GM19025 (cell line): Measurements from ENCODE around the gene CACNA1E.

Experiments used
- ATAC-seq: cut with Tn5 transposase; IDR thresholded peaks from one replicate; pipeline ENCODE4 v1.9.1; 2021; ENCODE audit warnings: mild to moderate bottlenecking, low read depth, moderate library complexity; ENCODE audit not compliant: unreplicated experiment

CACNA1E gene

GRCh38 chr1:181674617-181675016 is 191.3 kb downstream of the CACNA1E start:
- no peak for ATAC-seq

- ATAC-seq: no peak
These were observed 192.0 kb downstream of the CACNA1E start for GRCh38 chr1:181675091-181675917.

DNA sequence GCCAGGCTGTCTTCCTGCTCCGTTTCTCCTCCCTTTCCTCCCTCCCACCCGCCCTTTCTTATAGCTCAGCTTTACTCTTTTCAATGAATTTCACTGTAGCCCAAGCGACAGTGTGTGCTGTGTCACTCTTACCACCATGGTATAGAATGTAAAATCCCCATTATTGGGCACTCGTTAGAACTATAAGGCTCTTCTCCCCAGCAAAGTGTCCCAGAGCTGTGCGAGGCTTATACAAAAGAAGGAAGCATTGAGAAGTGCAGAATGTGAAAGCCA is 192.5 kb downstream of the CACNA1E start:
- no peak for ATAC-seq

- no peak for ATAC-seq
These were observed 193.0 kb downstream of the CACNA1E start for GRCh38 chr1:181676269-181676668.

DNA sequence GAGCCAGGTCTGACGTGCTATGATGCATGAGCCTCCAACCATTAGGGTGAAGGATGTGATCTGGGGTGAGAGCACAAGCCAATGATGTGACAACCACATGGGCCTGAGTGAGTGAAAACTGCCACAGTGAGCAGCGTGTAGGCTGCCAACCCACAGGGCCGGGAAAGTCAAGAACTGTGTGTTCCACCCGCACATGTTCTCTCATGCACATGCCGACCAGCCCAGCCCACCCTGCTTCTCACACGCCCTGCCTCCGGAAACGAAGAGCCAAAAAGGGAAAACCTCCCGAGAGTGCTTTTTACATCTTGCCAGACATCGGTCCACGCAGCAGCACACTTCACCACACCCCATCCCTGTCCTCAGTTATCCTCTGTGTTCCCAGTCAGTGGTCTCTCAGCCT is 197.0 kb downstream of the CACNA1E start:
- ATAC-seq: no peak

GRCh38 chr1:181680871-181681270 is 197.6 kb downstream of the CACNA1E start:
- no peak for ATAC-seq

DNA sequence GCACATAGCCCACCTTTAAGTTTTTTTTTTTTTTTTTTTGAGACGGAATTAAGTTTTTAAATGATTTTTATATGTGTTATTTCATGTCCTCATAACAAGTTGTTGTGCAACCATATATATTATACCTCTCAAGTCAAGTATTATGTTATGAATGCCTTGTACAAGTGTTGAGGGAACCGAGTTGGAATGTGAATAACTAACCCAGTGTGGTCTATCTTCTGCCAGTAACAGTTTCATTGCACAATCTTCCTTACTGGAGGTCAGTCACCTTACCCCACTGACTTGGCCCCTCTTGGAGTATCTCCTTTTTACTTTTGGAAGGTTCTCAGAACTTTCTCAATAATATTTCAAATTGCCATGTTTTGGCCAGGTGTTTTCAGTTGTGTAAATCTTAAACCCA is 201.9 kb downstream of the CACNA1E start:
- ATAC-seq: no peak

GRCh38 chr1:181701891-181702290 is 218.6 kb downstream of the CACNA1E start:
- ATAC-seq: no peak

DNA sequence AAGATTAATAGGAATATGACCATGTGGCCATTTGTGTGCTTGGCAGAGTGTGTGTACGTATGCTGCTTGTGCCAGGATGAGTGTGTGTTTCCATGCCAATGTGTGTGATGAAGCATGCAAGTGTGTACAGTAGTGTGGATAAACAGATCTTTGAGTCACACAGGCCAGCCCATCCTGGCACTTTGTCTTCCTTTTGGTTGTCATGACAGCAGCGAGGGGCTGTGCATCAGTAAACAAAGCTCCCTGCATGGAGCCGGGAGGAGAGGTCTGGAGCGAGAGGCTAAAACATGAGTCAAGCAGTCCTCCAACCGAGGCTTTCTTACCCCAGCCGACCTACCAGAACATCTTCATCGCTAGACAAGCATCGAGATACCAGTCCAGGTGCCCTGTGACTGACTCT is 221.2 kb downstream of the CACNA1E start:
- no peak for ATAC-seq

DNA sequence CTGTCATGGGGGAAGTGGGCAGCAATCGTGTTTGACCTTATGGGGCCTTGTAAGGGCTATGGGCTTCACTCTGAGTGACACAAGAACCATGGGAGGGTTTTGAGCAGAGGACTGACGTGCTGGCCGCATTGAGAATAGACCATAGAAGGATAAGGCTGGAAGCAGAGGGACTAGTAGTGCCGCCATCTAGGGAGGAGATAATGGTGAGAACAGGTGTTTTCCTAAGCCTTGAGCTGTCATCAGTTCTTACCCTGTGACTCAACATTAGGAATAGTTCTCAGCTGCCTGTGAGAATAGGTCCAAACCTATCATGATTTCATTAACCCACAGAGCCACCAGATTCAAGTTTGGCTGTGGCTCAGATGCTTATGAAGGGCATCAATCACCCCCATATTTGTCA is 228.5 kb downstream of the CACNA1E start:
- ATAC-seq: no peak

DNA sequence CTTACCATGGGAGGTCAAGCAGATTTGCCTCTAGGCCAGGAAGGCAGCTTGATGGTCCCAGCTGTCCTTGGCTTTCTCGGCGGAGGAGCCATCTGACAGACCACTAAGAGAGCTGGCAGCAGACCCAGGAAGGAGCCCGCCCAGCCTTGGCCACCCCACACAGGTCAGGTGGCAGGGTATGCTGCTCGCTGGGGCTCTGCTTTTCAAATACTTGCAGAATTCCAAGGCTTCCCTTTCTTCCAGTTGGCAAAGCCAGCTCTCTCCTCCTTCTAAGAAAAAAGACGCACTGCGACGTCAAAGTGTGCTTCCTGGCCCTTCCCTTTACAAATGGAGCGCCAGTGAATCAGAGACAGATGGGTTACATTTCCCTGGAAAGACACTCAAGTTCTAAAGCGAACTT is 229.4 kb downstream of the CACNA1E start:
- ATAC-seq: no peak

DNA sequence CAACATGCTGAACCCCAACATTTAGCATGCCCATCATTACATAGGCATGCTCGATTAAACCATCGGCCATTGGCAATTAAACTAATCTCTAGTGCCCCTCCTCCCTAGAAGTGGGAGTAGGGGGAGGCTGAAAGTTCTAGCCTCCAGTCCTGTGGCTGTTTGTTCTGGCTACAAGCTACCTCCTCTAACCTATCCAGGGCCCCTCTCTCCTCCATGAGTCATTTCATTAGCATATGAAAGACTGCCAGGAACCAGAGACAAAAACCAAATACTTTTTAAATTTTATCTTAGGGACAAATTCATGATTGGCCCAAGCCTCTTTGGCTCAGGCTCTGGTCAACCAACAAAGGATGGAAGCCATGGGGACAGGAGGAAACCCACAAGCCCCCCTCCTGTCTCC is 231.1 kb downstream of the CACNA1E start:
- no peak for ATAC-seq

DNA sequence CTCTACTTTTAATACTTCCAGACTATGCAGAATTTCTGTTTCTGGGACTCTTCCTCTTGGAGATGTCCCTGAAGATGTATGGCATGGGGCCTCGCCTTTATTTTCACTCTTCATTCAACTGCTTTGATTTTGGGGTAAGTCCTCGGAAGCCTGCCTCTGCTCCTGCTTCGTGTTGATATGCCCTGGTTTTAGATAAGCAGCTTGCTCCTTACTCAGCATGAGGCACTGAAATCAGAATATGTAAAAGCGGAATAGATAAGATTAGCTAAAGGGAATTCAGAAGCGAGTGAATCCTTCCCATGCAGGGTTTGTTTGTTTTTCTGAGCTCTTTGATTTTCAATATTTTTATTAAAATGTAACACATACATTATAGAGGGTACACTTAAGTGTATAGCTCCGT is 234.7 kb downstream of the CACNA1E start:
- no peak for ATAC-seq

DNA sequence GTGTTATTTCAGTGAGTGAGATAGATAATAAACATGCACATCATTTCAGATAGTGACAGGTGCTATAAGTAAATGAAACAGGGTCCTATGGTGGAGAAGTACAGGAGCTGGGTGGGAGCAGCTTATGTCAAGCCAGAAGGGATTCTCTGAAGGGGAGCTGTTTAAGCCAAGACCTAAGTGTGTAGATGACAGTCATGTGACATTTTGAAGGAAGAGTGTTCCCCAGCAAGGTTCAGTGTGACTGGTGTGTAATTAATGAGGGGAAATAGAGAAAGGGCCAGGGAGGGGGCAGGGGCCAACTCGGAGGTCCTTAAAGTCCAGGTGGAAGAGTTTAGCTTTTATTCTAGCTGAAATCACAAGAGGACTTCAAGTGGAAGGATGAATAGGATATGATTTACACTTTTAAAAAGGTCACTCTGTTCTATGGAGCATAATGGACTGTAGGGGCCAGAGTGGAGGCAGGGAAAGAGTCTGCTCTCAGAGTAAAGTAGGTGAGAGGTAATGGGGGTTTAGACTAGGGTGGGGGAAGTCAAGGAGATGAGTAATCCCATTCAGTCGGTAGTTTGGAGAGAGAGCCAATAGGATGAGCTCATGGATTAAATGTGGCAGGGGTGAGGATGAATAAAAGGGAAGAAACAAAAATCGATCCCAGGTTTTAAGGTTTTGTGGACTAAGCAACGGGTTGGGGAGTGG is 243.1 kb downstream of the CACNA1E start:
- ATAC-seq: no peak

DNA sequence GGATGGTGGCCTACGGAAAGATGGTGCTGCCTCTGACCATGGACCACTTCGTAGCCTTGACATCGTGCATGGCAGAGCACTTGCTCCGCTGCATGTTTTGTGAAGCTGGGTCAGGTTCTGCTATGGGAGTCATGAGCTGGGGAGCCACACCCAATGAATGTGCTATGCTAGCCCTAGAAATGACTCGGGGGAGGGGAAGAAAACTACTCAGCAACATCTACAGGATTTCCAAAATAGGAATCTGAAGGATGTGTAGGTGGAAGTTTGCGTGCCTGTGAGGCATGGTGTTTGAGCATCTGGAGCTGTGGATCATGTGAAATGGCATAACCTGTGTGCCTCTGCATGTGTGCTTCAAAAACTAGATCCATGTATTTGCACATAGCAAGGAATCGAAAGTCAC is 247.3 kb downstream of the CACNA1E start:
- no peak for ATAC-seq

DNA sequence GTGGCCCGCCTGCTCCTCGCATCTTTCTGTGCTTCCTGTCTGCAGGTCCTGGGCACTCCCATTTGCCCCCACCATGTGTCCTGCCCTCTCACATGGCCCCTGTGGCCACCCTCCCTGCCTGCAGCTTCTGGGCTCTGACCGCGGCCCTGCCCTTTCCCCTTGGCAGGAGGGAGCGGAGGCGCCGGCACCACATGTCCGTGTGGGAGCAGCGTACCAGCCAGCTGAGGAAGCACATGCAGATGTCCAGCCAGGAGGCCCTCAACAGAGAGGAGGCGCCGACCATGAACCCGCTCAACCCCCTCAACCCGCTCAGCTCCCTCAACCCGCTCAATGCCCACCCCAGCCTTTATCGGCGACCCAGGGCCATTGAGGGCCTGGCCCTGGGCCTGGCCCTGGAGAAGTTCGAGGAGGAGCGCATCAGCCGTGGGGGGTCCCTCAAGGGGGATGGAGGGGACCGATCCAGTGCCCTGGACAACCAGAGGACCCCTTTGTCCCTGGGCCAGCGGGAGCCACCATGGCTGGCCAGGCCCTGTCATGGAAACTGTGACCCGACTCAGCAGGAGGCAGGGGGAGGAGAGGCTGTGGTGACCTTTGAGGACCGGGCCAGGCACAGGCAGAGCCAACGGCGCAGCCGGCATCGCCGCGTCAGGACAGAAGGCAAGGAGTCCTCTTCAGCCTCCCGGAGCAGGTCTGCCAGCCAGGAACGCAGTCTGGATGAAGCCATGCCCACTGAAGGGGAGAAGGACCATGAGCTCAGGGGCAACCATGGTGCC is 249.1 kb downstream of the CACNA1E start:
- no peak for ATAC-seq

DNA sequence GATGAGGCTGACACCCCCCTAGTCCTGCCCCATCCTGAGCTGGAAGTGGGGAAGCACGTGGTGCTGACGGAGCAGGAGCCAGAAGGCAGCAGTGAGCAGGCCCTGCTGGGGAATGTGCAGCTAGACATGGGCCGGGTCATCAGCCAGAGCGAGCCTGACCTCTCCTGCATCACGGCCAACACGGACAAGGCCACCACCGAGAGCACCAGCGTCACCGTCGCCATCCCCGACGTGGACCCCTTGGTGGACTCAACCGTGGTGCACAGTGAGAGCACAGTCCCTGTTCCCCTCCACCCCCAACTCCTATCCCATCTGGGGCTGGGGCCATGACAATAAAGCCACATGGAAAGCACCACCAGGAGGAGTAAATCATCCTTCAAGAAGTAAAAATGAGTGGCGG is 250.2 kb downstream of the CACNA1E start:
- ATAC-seq: no peak

DNA sequence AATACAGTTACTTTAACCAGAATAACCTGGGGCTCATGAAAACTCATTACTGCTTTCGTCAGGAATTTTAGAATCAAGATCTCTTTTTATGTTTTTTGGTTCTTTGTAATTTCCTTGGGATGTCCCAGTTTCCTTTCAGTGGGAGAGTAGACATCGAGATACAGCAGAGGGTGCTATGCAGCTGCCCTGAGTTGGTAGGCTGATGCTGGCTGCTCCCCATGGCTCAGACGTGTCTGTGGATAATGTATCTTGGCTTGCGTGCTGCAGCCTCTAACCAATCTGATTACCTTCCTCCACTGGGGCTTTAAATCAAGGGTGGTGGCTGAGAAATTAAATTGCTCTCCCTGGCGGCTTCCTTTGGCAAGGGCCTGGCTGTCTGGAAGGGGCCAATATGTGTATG is 253.7 kb downstream of the CACNA1E start:
- no peak for ATAC-seq

- no peak for ATAC-seq
These were observed 255.9 kb downstream of the CACNA1E start for GRCh38 chr1:181739214-181739613.

- no peak for ATAC-seq
These were observed 259.1 kb downstream of the CACNA1E start for GRCh38 chr1:181742426-181742825.

GRCh38 chr1:181743878-181744312 is 260.6 kb downstream of the CACNA1E start:
- ATAC-seq: no peak

DNA sequence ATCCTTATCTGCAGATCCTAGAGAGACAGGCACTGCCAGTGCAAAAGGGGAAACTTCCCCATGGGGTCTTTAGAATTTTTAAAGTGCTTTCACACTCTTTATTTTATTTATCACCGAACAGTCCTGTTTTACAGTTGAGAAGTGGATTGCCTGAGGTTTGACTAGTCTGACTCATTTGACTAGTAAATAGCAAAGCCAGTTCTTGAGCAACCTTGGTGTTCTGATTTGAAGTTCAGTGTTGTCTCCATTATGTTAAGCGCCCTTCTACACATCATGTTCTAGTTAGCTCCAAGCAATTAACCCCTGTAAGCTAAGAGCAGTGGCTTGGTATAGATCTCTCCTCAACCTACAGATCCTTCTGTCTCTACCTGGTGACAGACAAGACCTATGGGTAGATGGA is 262.9 kb downstream of the CACNA1E start:
- no peak for ATAC-seq
